SK-N-SH treated with all-trans-retinoic acid at 6 μM for 48 hours (cell line): Measurements from ENCODE around the gene SSR4.

Source experiments
- PATZ1 ChIP-seq: fragments of 250-450 bp; sonication (Bioruptor Pico); IDR thresholded peaks from 2 replicates; pipeline ENCODE4 v1.8.0; 2020; ENCODE audit warnings: mild to moderate bottlenecking, moderate library complexity, borderline replicate concordance
- POU6F1 ChIP-seq: fragments of 250-450 bp; sonication (Bioruptor Pico); IDR thresholded peaks from 2 replicates; pipeline ENCODE4 v1.8.0; 2021; ENCODE audit warnings: low read depth, mild to moderate bottlenecking, moderate library complexity, borderline replicate concordance
- PPARA ChIP-seq: fragments of 250-450 bp; sonication (Bioruptor Pico); IDR thresholded peaks from 2 replicates; pipeline ENCODE4 v1.5.0; 2020; ENCODE audit warnings: mild to moderate bottlenecking, borderline replicate concordance
- ZNF565 ChIP-seq: fragments of 450-650 bp; formaldehyde crosslinking; conservative IDR thresholded peaks from 2 replicates; pipeline ENCODE4 v1.5.0; 2020; ENCODE audit warnings: low read depth, mild to moderate bottlenecking, moderate library complexity
- ZNF70 ChIP-seq: fragments of 450-650 bp; formaldehyde crosslinking; IDR thresholded peaks from 2 replicates; pipeline ENCODE4 v1.5.0; 2020; ENCODE audit warnings: mild to moderate bottlenecking, moderate library complexity

GRCh38 chrX:153765138-153766079, 29.1 kb upstream of the SSR4 start:
- TF ChIP-seq ZNF565 (CRISPR knock-in tag) (no peak), PPARA (no peak), ZNF70 (CRISPR knock-in tag) (no peak), PATZ1 (no peak), POU6F1 (no peak)
